Natural killer cell (primary cell): ENCODE measurements around the gene RBM44. TPM values are rescaled to one million over a fixed set of nuclear protein-coding genes. Genes with fewer than 3 reads are reported as not detected.
"Not testable (repeated sequence)": the region's sequence is repeated elsewhere in the genome, so short reads cannot be mapped to it uniquely, and the experiment has no call there.

Source experiments
- ATAC-seq, 3 donors: fragments of 150-1000 bp in 2 of 3; fragments of 200-7000 bp in 1 of 3; cut with Tn5 transposase; 1 replicate in 1 of 3; 2 replicates in 2 of 3; pipeline ENCODE4 v1.10.0; 2021; ENCODE audit warnings: mild to moderate bottlenecking in 2 of 3, moderate library complexity in 2 of 3
- DNase-seq, 2 donors: peaks; one replicate each; pipeline versions ENCODE4 v3.0.0 to v3.0.0-alpha.2; 2013 to 2021; ENCODE audit warnings: mixed read lengths in 1 of 2
- H3K27ac ChIP-seq: one replicate; pipeline ENCODE4 v1.5.1; 2013; ENCODE audit warnings: mild to moderate bottlenecking, low read length
- H3K27me3 ChIP-seq: one replicate; pipeline ENCODE4 v1.6.1; 2013; ENCODE audit warnings: low read length; ENCODE audit not compliant: control insufficient read depth, insufficient read depth
- H3K36me3 ChIP-seq: one replicate; pipeline ENCODE4 v1.6.1; 2013; ENCODE audit warnings: low read length; ENCODE audit not compliant: control insufficient read depth, insufficient read depth
- H3K4me1 ChIP-seq: one replicate; pipeline ENCODE4 v1.6.1; 2013; ENCODE audit warnings: low read length; ENCODE audit not compliant: control insufficient read depth, insufficient read depth
- H3K4me3 ChIP-seq: one replicate; pipeline ENCODE4 v1.5.1; 2013; ENCODE audit warnings: low read length
- H3K9me3 ChIP-seq: one replicate; pipeline ENCODE4 v1.6.1; 2013; ENCODE audit warnings: low read length; ENCODE audit not compliant: control insufficient read depth, insufficient read depth
- H3K27ac Mint-ChIP-seq, 2 donors: one replicate each; pipeline ENCODE4 v1.8.0; 2022; ENCODE audit warnings: mild to moderate bottlenecking in 2 of 2, mixed read lengths in 2 of 2, moderate library complexity in 1 of 2
- H3K27me3 Mint-ChIP-seq, 2 donors: one replicate each; pipeline ENCODE4 v1.8.0; 2022; ENCODE audit warnings: low read depth in 2 of 2, mixed read lengths in 2 of 2
- H3K36me3 Mint-ChIP-seq: one replicate; pipeline ENCODE4 v1.8.0; 2022; ENCODE audit warnings: mixed read lengths
- H3K4me1 Mint-ChIP-seq, 2 donors: one replicate each; pipeline ENCODE4 v1.8.0; 2022; ENCODE audit warnings: mixed read lengths in 2 of 2
- H3K4me3 Mint-ChIP-seq: one replicate; pipeline ENCODE4 v1.8.0; 2022; ENCODE audit warnings: mild to moderate bottlenecking, moderate library complexity, mixed read lengths
- H3K9me3 Mint-ChIP-seq, 2 donors: one replicate each; pipeline ENCODE4 v1.8.0; 2022; ENCODE audit warnings: mixed read lengths in 2 of 2
- WGBS: methylation state at CpG from one replicate; pipeline ENCODE4 v1.1.7; 2013; ENCODE audit warnings: missing lambda C conversion rate; ENCODE audit not compliant: insufficient coverage; 5-methylcytosine and 5-hydroxymethylcytosine counted together
- intact Hi-C: fragments of 100-400 bp; cut with micrococcal nuclease; formaldehyde crosslinking; loops from one replicate; pipeline ENCODE4 v1.14.2; 2022
- total RNA-seq, 4 donors: library from RNA; stranded (reverse); fragments of 120-200 nt in 1 of 4; gene quantifications; one replicate each; pipeline versions ENCODE4 v1.2.3 to v1.2.4, GENCODE V29; 2013 to 2022
- TF ChIP-seq, protein P1 (sequence below): fragments of 200-600 bp; IDR thresholded peaks from one replicate; pipeline ENCODE4 v1.8.0; 2022; ENCODE audit warnings: antibody characterized with exemption

RBM44 gene
- total RNA-seq, 3 donors from 2014 or later (not counting 1 experiment from before 2014, with no cell fraction given) = 1.8 to 5.0 (median 2.9) TPM

DNA sequence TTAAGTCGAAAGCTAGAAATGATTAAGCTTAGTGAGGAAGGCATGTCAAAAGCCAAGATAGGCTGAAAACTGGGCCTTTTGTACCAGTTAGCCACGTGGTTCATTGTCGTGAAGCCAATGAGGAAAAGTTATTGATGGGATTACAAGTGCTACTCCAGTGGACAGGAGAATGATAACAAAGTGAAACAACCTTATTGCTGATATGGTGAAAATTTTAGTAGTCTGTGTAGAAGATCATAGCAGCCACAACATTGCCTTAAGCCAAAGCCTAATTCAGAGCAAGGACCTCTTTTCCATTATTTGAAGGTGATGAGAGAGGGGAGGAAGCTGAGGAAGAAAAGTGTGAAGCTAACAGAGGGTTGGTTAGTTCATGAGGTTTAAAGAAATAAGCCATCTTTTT is 36.8 kb downstream of the RBM44 start:
- no peaks in the 10 kb centered on the region for H3K4me1 Mint-ChIP-seq
- H3K27me3 ChIP-seq = no peaks in the 10 kb centered on the region
- no peaks in the 10 kb centered on the region for H3K9me3 ChIP-seq
- DNase-seq = no peak
- peaks cover 0 to 6% of the 10 kb centered on the region in 2 donors for H3K27me3 Mint-ChIP-seq
- no peak overlapping the region for H3K4me3 ChIP-seq
- no peak overlapping the region for H3K27ac ChIP-seq
- H3K36me3 ChIP-seq = no peaks in the 10 kb centered on the region
- no peaks in the 10 kb centered on the region for H3K9me3 Mint-ChIP-seq
- WGBS = 79% methylated on average over 3 of the region's 3 CpGs
- H3K36me3 Mint-ChIP-seq = no peaks in the 10 kb centered on the region
- H3K4me3 Mint-ChIP-seq = no peak overlapping the region
- no peak overlapping the region for H3K27ac Mint-ChIP-seq
- intact Hi-C loops = no loop called here
- no peak for ATAC-seq
- TF ChIP-seq, protein P1, sequence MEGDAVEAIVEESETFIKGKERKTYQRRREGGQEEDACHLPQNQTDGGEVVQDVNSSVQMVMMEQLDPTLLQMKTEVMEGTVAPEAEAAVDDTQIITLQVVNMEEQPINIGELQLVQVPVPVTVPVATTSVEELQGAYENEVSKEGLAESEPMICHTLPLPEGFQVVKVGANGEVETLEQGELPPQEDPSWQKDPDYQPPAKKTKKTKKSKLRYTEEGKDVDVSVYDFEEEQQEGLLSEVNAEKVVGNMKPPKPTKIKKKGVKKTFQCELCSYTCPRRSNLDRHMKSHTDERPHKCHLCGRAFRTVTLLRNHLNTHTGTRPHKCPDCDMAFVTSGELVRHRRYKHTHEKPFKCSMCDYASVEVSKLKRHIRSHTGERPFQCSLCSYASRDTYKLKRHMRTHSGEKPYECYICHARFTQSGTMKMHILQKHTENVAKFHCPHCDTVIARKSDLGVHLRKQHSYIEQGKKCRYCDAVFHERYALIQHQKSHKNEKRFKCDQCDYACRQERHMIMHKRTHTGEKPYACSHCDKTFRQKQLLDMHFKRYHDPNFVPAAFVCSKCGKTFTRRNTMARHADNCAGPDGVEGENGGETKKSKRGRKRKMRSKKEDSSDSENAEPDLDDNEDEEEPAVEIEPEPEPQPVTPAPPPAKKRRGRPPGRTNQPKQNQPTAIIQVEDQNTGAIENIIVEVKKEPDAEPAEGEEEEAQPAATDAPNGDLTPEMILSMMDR = no peak
- no peaks in the 10 kb centered on the region for H3K4me1 ChIP-seq

DNA sequence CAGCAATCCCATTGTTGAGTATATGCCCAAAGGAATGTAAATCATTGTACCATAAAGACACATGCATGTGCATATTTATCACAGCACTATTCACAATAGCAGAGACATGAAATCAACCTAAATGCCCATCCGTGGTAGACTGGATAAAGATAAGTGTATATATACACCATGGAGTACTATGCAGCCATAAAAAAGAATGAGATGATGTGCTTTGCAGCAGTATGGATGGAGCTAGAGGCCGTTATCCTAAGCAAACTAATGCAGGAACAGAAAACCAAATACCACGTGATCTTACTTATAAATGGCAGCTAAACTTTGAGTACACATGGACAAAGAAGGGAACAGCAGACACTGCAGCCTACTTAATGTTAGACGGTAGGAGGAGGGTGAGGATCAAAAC is 42.5 kb downstream of the RBM44 start:
- Mint-ChIP-seq H3K4me3 (no peak overlapping the region), H3K4me1 (no peaks in the 10 kb centered on the region), H3K27ac (no peak overlapping the region), H3K36me3 (no peaks in the 10 kb centered on the region), H3K9me3 (peaks cover 0 to 2% of the 10 kb centered on the region in 2 donors), H3K27me3 (peaks cover 2 to 6% of the 10 kb centered on the region in 2 donors)
- no peaks in the 10 kb centered on the region for H3K4me1 ChIP-seq
- no peak overlapping the region for H3K27ac ChIP-seq
- ATAC-seq (no peak), DNase-seq (no peak)
- no peak overlapping the region for H3K4me3 ChIP-seq
- TF ChIP-seq, protein P1 = no peak
- H3K9me3 ChIP-seq = no peaks in the 10 kb centered on the region
- intact Hi-C loops = no loop called here
- H3K27me3 ChIP-seq = no peaks in the 10 kb centered on the region
- no peaks in the 10 kb centered on the region for H3K36me3 ChIP-seq
- WGBS = 85% methylated on average over 3 of the region's 4 CpGs

DNA sequence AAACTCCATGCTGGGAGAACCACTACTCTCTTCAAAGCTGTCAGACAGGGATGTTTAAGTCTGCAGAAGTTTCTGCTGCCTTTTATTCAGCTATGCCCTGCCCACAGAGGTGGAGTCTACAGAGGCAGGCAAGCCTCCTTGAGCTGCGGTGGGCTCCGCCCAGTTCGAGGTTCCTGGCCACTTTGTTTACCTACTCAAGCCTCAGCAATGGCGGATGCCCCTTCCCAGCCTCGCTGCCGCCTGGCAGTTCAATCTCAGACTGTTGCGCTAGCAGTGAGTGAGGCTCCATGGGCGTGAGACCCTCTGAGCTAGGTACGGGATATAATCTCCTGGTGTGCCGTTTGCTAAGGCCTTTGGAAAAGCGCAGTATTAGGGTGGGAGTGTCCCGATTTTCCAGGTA is 50.4 kb downstream of the RBM44 start:
- H3K27me3 Mint-ChIP-seq, H3K4me1 ChIP-seq, H3K36me3 ChIP-seq, H3K9me3 Mint-ChIP-seq, intact Hi-C loops, H3K36me3 Mint-ChIP-seq, H3K27ac ChIP-seq, H3K27me3 ChIP-seq, ATAC-seq, H3K9me3 ChIP-seq, H3K4me3 ChIP-seq, H3K4me1 Mint-ChIP-seq, H3K4me3 Mint-ChIP-seq, H3K27ac Mint-ChIP-seq, DNase-seq: not testable (repeated sequence)
- 95% methylated on average over 12 of the region's 12 CpGs for WGBS

DNA sequence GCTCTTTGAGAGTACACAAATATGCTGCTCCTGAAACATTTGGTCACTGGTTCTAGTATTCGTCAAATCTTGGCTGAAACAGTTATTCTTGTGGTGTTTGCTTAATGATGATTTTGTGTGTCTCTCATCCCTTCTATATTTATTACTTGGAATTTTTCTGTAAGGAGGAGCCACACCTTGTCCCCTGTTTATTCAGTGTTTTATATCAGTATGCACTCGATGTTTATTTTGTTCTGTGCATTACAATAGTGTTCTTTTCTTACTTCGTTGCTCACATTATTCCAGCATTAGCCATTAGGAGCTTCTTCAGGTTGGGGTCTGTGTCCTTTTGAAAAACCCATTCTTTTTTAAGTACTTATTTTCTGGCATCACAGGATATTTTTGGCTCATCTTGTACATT is 55.7 kb downstream of the RBM44 start:
- peaks cover 7 to 12% of the 10 kb centered on the region in 2 donors for H3K4me1 Mint-ChIP-seq
- peaks cover under 1% of the 10 kb centered on the region for H3K9me3 ChIP-seq
- DNase-seq (no peak), ATAC-seq (no peak)
- H3K27ac Mint-ChIP-seq = no peak overlapping the region
- peaks cover 13% of the 10 kb centered on the region for H3K4me1 ChIP-seq
- H3K27me3 Mint-ChIP-seq = peaks cover 14 to 15% of the 10 kb centered on the region in 2 donors
- TF ChIP-seq, protein P1 = no peak
- no peaks in the 10 kb centered on the region for H3K9me3 Mint-ChIP-seq
- no peak overlapping the region for H3K27ac ChIP-seq
- no peak overlapping the region for H3K4me3 Mint-ChIP-seq
- H3K4me3 ChIP-seq = no peak overlapping the region
- no peaks in the 10 kb centered on the region for H3K36me3 ChIP-seq
- intact Hi-C loops = no loop called here
- WGBS = 100% methylated on average over 2 of the region's 3 CpGs
- no peaks in the 10 kb centered on the region for H3K27me3 ChIP-seq
- no peaks in the 10 kb centered on the region for H3K36me3 Mint-ChIP-seq
